Thyroid gland (tissue), 4 donors: ENCODE data around the gene HSPB3. TPM values are rescaled to one million over a fixed set of nuclear protein-coding genes. Genes with fewer than 3 reads are reported as not detected.
"Not testable (repeated sequence)": the region's sequence is repeated elsewhere in the genome, so short reads cannot be mapped to it uniquely, and the experiment has no call there.

Source experiments
- DNase-seq, 2 donors: peaks; one replicate each; pipeline ENCODE4 v3.0.0-alpha.2; 2019
- H3K27ac ChIP-seq, 3 donors: fragments of 200-600 bp; sonication (generic); 1 replicate in 2 of 3; 2 replicates in 1 of 3; pipeline ENCODE4 v1.5.1; 2016 to 2019; ENCODE audit warnings: mild to moderate bottlenecking in 1 of 3, moderate library complexity in 1 of 3
- H3K27me3 ChIP-seq: fragments of 200-600 bp; sonication (generic); one replicate; pipeline ENCODE4 v1.5.1; 2019
- H3K36me3 ChIP-seq, 2 donors: fragments of 200-600 bp; sonication (generic); one replicate each; pipeline ENCODE4 v1.5.1; 2016 to 2019
- H3K4me1 ChIP-seq, 2 donors: fragments of 200-600 bp; sonication (generic); one replicate each; pipeline ENCODE4 v1.5.1; 2017 to 2019
- H3K4me3 ChIP-seq, 3 donors: fragments of 200-600 bp; sonication (generic); replicated peaks in 1 of 3; 1 replicate in 2 of 3; 2 replicates in 1 of 3; pipeline ENCODE4 v1.5.1; 2016; ENCODE audit warnings: mild to moderate bottlenecking in 1 of 3
- H3K9me3 ChIP-seq: fragments of 200-600 bp; sonication (generic); one replicate; pipeline ENCODE4 v1.5.1; 2017
- CTCF ChIP-seq, 6 experiments: fragments of 200-600 bp in 3 of 6; fragments of 450-650 bp in 3 of 6; sonication (generic) in 3 of 6; IDR thresholded peaks; one replicate each; pipeline ENCODE4 v1.5.1; 2016 to 2019; ENCODE audit warnings: antibody characterized with exemption in 6 of 6, mild to moderate bottlenecking in 2 of 6, inconsistent platforms in 1 of 6, moderate library complexity in 1 of 6
- POLR2A ChIP-seq, 2 donors: fragments of 450-650 bp; IDR thresholded peaks; one replicate each; pipeline ENCODE4 v1.6.1; 2017; ENCODE audit warnings: antibody characterized with exemption in 2 of 2, mild to moderate bottlenecking in 2 of 2, moderate library complexity in 1 of 2
- WGBS, 2 donors: methylation state at CpG; one replicate each; pipeline ENCODE4 v1.1.5; 2017; 5-methylcytosine and 5-hydroxymethylcytosine counted together
- intact Hi-C: fragments of 100-400 bp; cut with DNase I; formaldehyde crosslinking; loops from one replicate; pipeline ENCODE4 v1.15.1; 2023
- total RNA-seq, 4 donors: library from RNA; depleted of rRNA; stranded (reverse); fragments of >200 nt; gene quantifications; one replicate each; pipeline ENCODE4 v1.2.3, GENCODE V29; 2016

Gene HSPB3
- total RNA-seq, 4 donors from 2014 or later, result not detected

GRCh38 chr5:54477941-54478478 is 22.5 kb downstream of the HSPB3 start:
- TF ChIP-seq CTCF (IDR thresholded peaks at IDR 0.05), result no peak
- TF ChIP-seq POLR2A (IDR thresholded peaks at IDR 0.05), result no peak
- no peaks in the 10 kb centered on the region for H3K9me3 ChIP-seq
- no peaks in the 10 kb centered on the region for H3K4me1 ChIP-seq
- intact Hi-C loops, result no loop called here
- WGBS, 2 donors, result 76 to 95% methylated on average over 1 of the region's 1 CpG
- no peak for DNase-seq
- H3K27ac ChIP-seq, result no peak overlapping the region
- no peak overlapping the region for H3K4me3 ChIP-seq
- no peaks in the 10 kb centered on the region for H3K27me3 ChIP-seq
- no peaks in the 10 kb centered on the region for H3K36me3 ChIP-seq

- H3K4me3 ChIP-seq, result no peak overlapping the region
- DNase-seq, result no peak
- no peak overlapping the region for H3K27ac ChIP-seq
- H3K4me1 ChIP-seq, result no peaks in the 10 kb centered on the region
- H3K27me3 ChIP-seq, result no peaks in the 10 kb centered on the region
- H3K9me3 ChIP-seq, result no peaks in the 10 kb centered on the region
- H3K36me3 ChIP-seq, result no peaks in the 10 kb centered on the region
- TF ChIP-seq CTCF (IDR thresholded peaks at IDR 0.05), result no peak
- TF ChIP-seq POLR2A (IDR thresholded peaks at IDR 0.05), result no peak
- intact Hi-C loops, result no loop called here
Observed at GRCh38 chr5:54480296-54480695, 24.8 kb downstream of the HSPB3 start.

GRCh38 chr5:54484219-54484894 is 28.9 kb downstream of the HSPB3 start:
- intact Hi-C loops, result no loop called here
- Histone ChIP-seq H3K27ac (no peak overlapping the region), H3K36me3 (no peaks in the 10 kb centered on the region), H3K4me3 (no peak overlapping the region), H3K9me3 (no peaks in the 10 kb centered on the region), H3K4me1 (no peaks in the 10 kb centered on the region), H3K27me3 (no peaks in the 10 kb centered on the region)
- no peak for DNase-seq
- no peak for TF ChIP-seq POLR2A (IDR thresholded peaks at IDR 0.05)
- no peak for TF ChIP-seq CTCF (IDR thresholded peaks at IDR 0.05)
- WGBS, 2 donors, result 76 to 78% methylated on average over 5 of the region's 5 CpGs

GRCh38 chr5:54485659-54486058 is 30.2 kb downstream of the HSPB3 start:
- intact Hi-C loops, H3K36me3 ChIP-seq: not testable (repeated sequence)

GRCh38 chr5:54489648-54489979 is 34.1 kb downstream of the HSPB3 start:
- H3K9me3 ChIP-seq, H3K27ac ChIP-seq, intact Hi-C loops, H3K4me1 ChIP-seq, H3K27me3 ChIP-seq, H3K36me3 ChIP-seq, DNase-seq, H3K4me3 ChIP-seq: not testable (repeated sequence)
- 22 to 47% methylated on average over 2 of the region's 2 CpGs for WGBS, 2 donors

More at GRCh38 chr5:54485659-54486058, 30.2 kb downstream of the HSPB3 start:
- not testable (repeated sequence) for H3K4me1 ChIP-seq, H3K9me3 ChIP-seq, DNase-seq, H3K27me3 ChIP-seq, H3K4me3 ChIP-seq, H3K27ac ChIP-seq

GRCh38 chr5:54491326-54491725 is 35.8 kb downstream of the HSPB3 start:
- DNase-seq, result no peak
- no peak overlapping the region for H3K4me3 ChIP-seq
- H3K4me1 ChIP-seq, result no peaks in the 10 kb centered on the region
- H3K36me3 ChIP-seq, result no peaks in the 10 kb centered on the region
- H3K27me3 ChIP-seq, result no peaks in the 10 kb centered on the region
- H3K27ac ChIP-seq, result no peak overlapping the region
- no peak for TF ChIP-seq CTCF (IDR thresholded peaks at IDR 0.05)
- no peak for TF ChIP-seq POLR2A (IDR thresholded peaks at IDR 0.05)
- H3K9me3 ChIP-seq, result no peaks in the 10 kb centered on the region
- WGBS, 2 donors, result 83 to 96% methylated on average over 1 of the region's 1 CpG
- intact Hi-C loops, result loop anchor here (10.0 kb wide), 1 partner anchor 247 kb away; no protein-coding TSS in a partner anchor
